ENCODE results near the gene VTI1A. TPM values are rescaled to one million over a fixed set of nuclear protein-coding genes. Genes with fewer than 3 reads are reported as not detected.

The VTI1A gene
- total and polyA plus RNA-seq, 7 experiments from 2014 or later: 21.7 to 56.8 (median 40.8) TPM

GRCh38 chr10:112672706-112673105 is 225.7 kb downstream of the VTI1A start:
- Histone ChIP-seq H3K4me3 (ENCODE audit: low read length) (no peak overlapping the region), H3K36me3 (ENCODE audit: control insufficient read depth in 2 of 3, insufficient read depth in 3 of 3, low read length in 3 of 3) (peaks cover 0 to 17% (median 0%) of the 10 kb centered on the region in 3 experiments), H3K27me3 (ENCODE audit: control insufficient read depth in 2 of 2, insufficient read depth in 2 of 2, low read length in 2 of 2) (no peaks in the 10 kb centered on the region), H3K27ac (ENCODE audit: low read depth, low read length) (no peak overlapping the region), H3K4me1 (ENCODE audit: control insufficient read depth in 2 of 2, insufficient read depth in 2 of 2, low read length in 2 of 2) (no peaks in the 10 kb centered on the region), H3K9me3 (ENCODE audit: control insufficient read depth in 2 of 3, low read length in 3 of 3) (no peaks in the 10 kb centered on the region)
- POLR2A ChIA-PET: no interaction called here
- ATAC-seq (no peak), DNase-seq (no peak)
- no peaks in the 10 kb centered on the region for H3K27me3 Mint-ChIP-seq
- H3K4me3 Mint-ChIP-seq: no peak overlapping the region
- no peaks in the 10 kb centered on the region for H3K9me3 Mint-ChIP-seq
- H3K27ac Mint-ChIP-seq: no peak overlapping the region
- no peaks in the 10 kb centered on the region for H3K4me1 Mint-ChIP-seq
- H3K36me3 Mint-ChIP-seq: peaks cover 2 to 55% (median 43%) of the 10 kb centered on the region in 5 donors
- CTCF ChIA-PET: no interaction called here
- intact Hi-C loops (cut with micrococcal nuclease): no loop called here

DNA sequence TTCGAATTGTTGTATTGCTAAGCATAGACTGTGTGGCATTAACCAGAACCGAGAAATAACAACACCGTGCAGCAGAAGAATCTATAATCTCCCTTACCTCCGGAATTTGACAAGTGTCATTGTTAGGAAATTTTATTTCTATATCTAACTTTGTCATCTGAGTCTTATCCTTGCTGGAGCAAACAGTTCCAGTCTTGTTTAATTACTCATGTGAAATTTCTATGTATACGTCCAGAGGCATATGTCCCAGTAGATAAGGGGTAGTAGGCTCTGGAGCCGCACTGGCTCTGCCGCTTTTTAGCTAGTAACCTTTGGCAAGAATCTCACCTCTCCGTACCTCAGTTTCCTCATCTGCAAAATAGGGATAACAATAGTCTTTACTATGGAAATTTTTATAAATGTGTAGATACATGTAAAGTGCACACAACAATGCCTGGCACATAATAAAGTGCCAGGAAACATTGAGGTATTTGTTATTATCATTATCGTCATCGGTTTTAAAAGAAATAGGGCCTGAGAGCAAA is 228.6 kb downstream of the VTI1A start:
- peaks cover 0 to 8% (median 0%) of the 10 kb centered on the region in 3 experiments for H3K36me3 ChIP-seq (ENCODE audit: control insufficient read depth in 2 of 3, insufficient read depth in 3 of 3, low read length in 3 of 3)
- DNase-seq (no peak), ATAC-seq (no peak)
- Mint-ChIP-seq H3K36me3 (peaks cover 0 to 35% (median 23%) of the 10 kb centered on the region in 5 donors), H3K4me3 (no peak overlapping the region), H3K27me3 (no peaks in the 10 kb centered on the region), H3K4me1 (no peaks in the 10 kb centered on the region), H3K27ac (no peak overlapping the region), H3K9me3 (no peaks in the 10 kb centered on the region)
- ChIA-PET POLR2A (no interaction called here), CTCF (no interaction called here)
- H3K27ac ChIP-seq (ENCODE audit: low read depth, low read length): no peak overlapping the region
- no peaks in the 10 kb centered on the region for H3K9me3 ChIP-seq (ENCODE audit: control insufficient read depth in 2 of 3, low read length in 3 of 3)
- no peaks in the 10 kb centered on the region for H3K27me3 ChIP-seq (ENCODE audit: control insufficient read depth in 2 of 2, insufficient read depth in 2 of 2, low read length in 2 of 2)
- H3K4me3 ChIP-seq (ENCODE audit: low read length): no peak overlapping the region
- intact Hi-C loops (cut with micrococcal nuclease): no loop called here
- no peaks in the 10 kb centered on the region for H3K4me1 ChIP-seq (ENCODE audit: control insufficient read depth in 2 of 2, insufficient read depth in 2 of 2, low read length in 2 of 2)

DNA sequence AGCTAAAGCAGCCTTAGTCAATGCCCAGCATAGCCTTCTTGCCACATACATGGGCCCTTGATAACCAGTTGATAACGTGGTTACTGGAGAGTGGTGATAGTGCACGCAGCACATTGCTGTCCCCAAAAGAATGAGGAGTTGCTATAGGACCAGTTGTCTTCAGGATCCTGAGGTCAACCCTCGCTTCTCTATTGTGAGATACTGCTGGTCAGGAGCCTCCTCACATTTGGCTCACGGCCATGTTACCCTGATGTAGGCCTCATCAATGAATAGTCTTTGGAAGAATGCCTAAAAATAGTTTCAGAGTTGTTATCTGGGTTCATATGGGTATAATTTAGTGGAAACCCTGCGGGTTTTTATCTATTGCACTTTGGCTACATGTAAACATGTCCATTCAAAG is 230.7 kb downstream of the VTI1A start:
- H3K36me3 Mint-ChIP-seq: peaks cover 0 to 36% (median 20%) of the 10 kb centered on the region in 5 donors
- H3K9me3 ChIP-seq (ENCODE audit: control insufficient read depth in 2 of 3, low read length in 3 of 3): no peaks in the 10 kb centered on the region
- H3K4me1 Mint-ChIP-seq: no peaks in the 10 kb centered on the region
- H3K27me3 ChIP-seq (ENCODE audit: control insufficient read depth in 2 of 2, insufficient read depth in 2 of 2, low read length in 2 of 2): no peaks in the 10 kb centered on the region
- H3K4me3 ChIP-seq (ENCODE audit: low read length): no peak overlapping the region
- H3K27me3 Mint-ChIP-seq: no peaks in the 10 kb centered on the region
- H3K27ac ChIP-seq (ENCODE audit: low read depth, low read length): no peak overlapping the region
- no peaks in the 10 kb centered on the region for H3K9me3 Mint-ChIP-seq
- H3K4me3 Mint-ChIP-seq: no peak overlapping the region
- no peaks in the 10 kb centered on the region for H3K4me1 ChIP-seq (ENCODE audit: control insufficient read depth in 2 of 2, insufficient read depth in 2 of 2, low read length in 2 of 2)
- peaks cover 0 to 5% (median 0%) of the 10 kb centered on the region in 3 experiments for H3K36me3 ChIP-seq (ENCODE audit: control insufficient read depth in 2 of 3, insufficient read depth in 3 of 3, low read length in 3 of 3)
- H3K27ac Mint-ChIP-seq: no peak overlapping the region
- DNase-seq (no peak), ATAC-seq (no peak)
- CTCF ChIA-PET: no interaction called here
- POLR2A ChIA-PET: no interaction called here
- intact Hi-C loops (cut with micrococcal nuclease): no loop called here

GRCh38 chr10:112678581-112678980 is 231.6 kb downstream of the VTI1A start:
- no peak for DNase-seq
- Mint-ChIP-seq H3K4me3 (no peak overlapping the region), H3K36me3 (peaks cover 0 to 32% (median 18%) of the 10 kb centered on the region in 5 donors), H3K9me3 (no peaks in the 10 kb centered on the region), H3K27me3 (no peaks in the 10 kb centered on the region), H3K4me1 (no peaks in the 10 kb centered on the region), H3K27ac (no peak overlapping the region)
- Histone ChIP-seq H3K27ac (ENCODE audit: low read depth, low read length) (no peak overlapping the region), H3K4me3 (ENCODE audit: low read length) (no peak overlapping the region), H3K36me3 (ENCODE audit: control insufficient read depth in 2 of 3, insufficient read depth in 3 of 3, low read length in 3 of 3) (peaks cover 0 to 5% (median 0%) of the 10 kb centered on the region in 3 experiments), H3K4me1 (ENCODE audit: control insufficient read depth in 2 of 2, insufficient read depth in 2 of 2, low read length in 2 of 2) (no peaks in the 10 kb centered on the region), H3K9me3 (ENCODE audit: control insufficient read depth in 2 of 3, low read length in 3 of 3) (no peaks in the 10 kb centered on the region), H3K27me3 (ENCODE audit: control insufficient read depth in 2 of 2, insufficient read depth in 2 of 2, low read length in 2 of 2) (no peaks in the 10 kb centered on the region)
- POLR2A ChIA-PET: no interaction called here
- ATAC-seq: no peak
- intact Hi-C loops (cut with micrococcal nuclease): no loop called here
- CTCF ChIA-PET: no interaction called here

- no peaks in the 10 kb centered on the region for H3K4me1 ChIP-seq (ENCODE audit: control insufficient read depth in 2 of 2, insufficient read depth in 2 of 2, low read length in 2 of 2)
- no peak for ATAC-seq
- peaks cover 0 to 5% (median 0%) of the 10 kb centered on the region in 3 experiments for H3K36me3 ChIP-seq (ENCODE audit: control insufficient read depth in 2 of 3, insufficient read depth in 3 of 3, low read length in 3 of 3)
- intact Hi-C loops (cut with micrococcal nuclease): no loop called here
- no peaks in the 10 kb centered on the region for H3K4me1 Mint-ChIP-seq
- H3K4me3 Mint-ChIP-seq: no peak overlapping the region
- no peak overlapping the region for H3K27ac ChIP-seq (ENCODE audit: low read depth, low read length)
- no peak overlapping the region for H3K4me3 ChIP-seq (ENCODE audit: low read length)
- DNase-seq: no peak
- H3K27me3 Mint-ChIP-seq: no peaks in the 10 kb centered on the region
- POLR2A ChIA-PET: no interaction called here
- H3K27me3 ChIP-seq (ENCODE audit: control insufficient read depth in 2 of 2, insufficient read depth in 2 of 2, low read length in 2 of 2): no peaks in the 10 kb centered on the region
- CTCF ChIA-PET: no interaction called here
- no peak overlapping the region for H3K27ac Mint-ChIP-seq
- no peaks in the 10 kb centered on the region for H3K9me3 ChIP-seq (ENCODE audit: control insufficient read depth in 2 of 3, low read length in 3 of 3)
- peaks cover 0 to 32% (median 17%) of the 10 kb centered on the region in 5 donors for H3K36me3 Mint-ChIP-seq
- no peaks in the 10 kb centered on the region for H3K9me3 Mint-ChIP-seq
Measured at GRCh38 chr10:112678987-112679386, 232.0 kb downstream of the VTI1A start.

GRCh38 chr10:112679392-112679791 is 232.4 kb downstream of the VTI1A start:
- POLR2A ChIA-PET: no interaction called here
- no peak for ATAC-seq
- no peaks in the 10 kb centered on the region for H3K9me3 ChIP-seq (ENCODE audit: control insufficient read depth in 2 of 3, low read length in 3 of 3)
- no peak for DNase-seq
- H3K36me3 ChIP-seq (ENCODE audit: control insufficient read depth in 2 of 3, insufficient read depth in 3 of 3, low read length in 3 of 3): peaks cover 0 to 5% (median 0%) of the 10 kb centered on the region in 3 experiments
- Mint-ChIP-seq H3K36me3 (peaks cover 0 to 32% (median 13%) of the 10 kb centered on the region in 5 donors), H3K4me3 (no peak overlapping the region), H3K9me3 (no peaks in the 10 kb centered on the region), H3K27me3 (no peaks in the 10 kb centered on the region), H3K27ac (no peak overlapping the region), H3K4me1 (no peaks in the 10 kb centered on the region)
- H3K4me1 ChIP-seq (ENCODE audit: control insufficient read depth in 2 of 2, insufficient read depth in 2 of 2, low read length in 2 of 2): no peaks in the 10 kb centered on the region
- CTCF ChIA-PET: no interaction called here
- intact Hi-C loops (cut with micrococcal nuclease): no loop called here
- no peak overlapping the region for H3K27ac ChIP-seq (ENCODE audit: low read depth, low read length)
- no peak overlapping the region for H3K4me3 ChIP-seq (ENCODE audit: low read length)
- H3K27me3 ChIP-seq (ENCODE audit: control insufficient read depth in 2 of 2, insufficient read depth in 2 of 2, low read length in 2 of 2): no peaks in the 10 kb centered on the region

DNA sequence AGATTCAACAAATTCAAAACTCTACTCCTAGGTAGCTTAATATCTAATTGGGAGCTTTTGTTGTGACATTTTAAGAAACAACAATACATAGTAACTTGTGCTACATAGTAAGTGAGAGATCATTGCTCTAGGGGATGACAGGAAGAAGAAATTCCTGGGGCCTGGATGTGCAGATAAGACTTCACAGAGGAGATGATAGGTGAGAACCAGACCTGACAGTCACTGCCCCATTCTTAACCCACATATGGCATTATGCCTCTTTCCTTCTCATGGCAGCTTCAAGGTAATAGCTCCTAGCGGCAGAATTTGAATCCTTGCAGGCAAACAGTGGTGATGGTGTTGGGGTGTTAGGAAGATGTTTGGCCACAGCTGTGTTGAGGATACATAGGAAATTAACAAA is 233.6 kb downstream of the VTI1A start:
- Histone ChIP-seq H3K27me3 (ENCODE audit: control insufficient read depth in 2 of 2, insufficient read depth in 2 of 2, low read length in 2 of 2) (no peaks in the 10 kb centered on the region), H3K9me3 (ENCODE audit: control insufficient read depth in 2 of 3, low read length in 3 of 3) (no peaks in the 10 kb centered on the region), H3K4me3 (ENCODE audit: low read length) (no peak overlapping the region), H3K27ac (ENCODE audit: low read depth, low read length) (no peak overlapping the region), H3K4me1 (ENCODE audit: control insufficient read depth in 2 of 2, insufficient read depth in 2 of 2, low read length in 2 of 2) (no peaks in the 10 kb centered on the region), H3K36me3 (ENCODE audit: control insufficient read depth in 2 of 3, insufficient read depth in 3 of 3, low read length in 3 of 3) (peaks cover 0 to under 1% (median 0%) of the 10 kb centered on the region in 3 experiments)
- POLR2A ChIA-PET: no interaction called here
- Mint-ChIP-seq H3K9me3 (no peaks in the 10 kb centered on the region), H3K27ac (no peak overlapping the region), H3K27me3 (no peaks in the 10 kb centered on the region), H3K4me1 (no peaks in the 10 kb centered on the region), H3K36me3 (peaks cover 0 to 26% (median 18%) of the 10 kb centered on the region in 5 donors), H3K4me3 (no peak overlapping the region)
- ATAC-seq (no peak), DNase-seq (no peak)
- CTCF ChIA-PET: no interaction called here
- intact Hi-C loops (cut with micrococcal nuclease): no loop called here
